ENCODE data around the gene NKX2-1.
"Not testable (repeated sequence)": the region's sequence is repeated elsewhere in the genome, so short reads cannot be mapped to it uniquely, and the experiment has no call there.

Gene NKX2-1

GRCh38 chr14:36505181-36505815 is 14.7 kb downstream of the NKX2-1 start:
- DNase-seq, result peak; percentile 70

- DNase-seq, result peak; percentile 78
Observed at GRCh38 chr14:36504771-36505175, 15.3 kb downstream of the NKX2-1 start.

GRCh38 chr14:36503771-36504741 is 16.0 kb downstream of the NKX2-1 start:
- peak; percentile 93 for DNase-seq

- peak; percentile 100 for DNase-seq
Observed at GRCh38 chr14:36502558-36503508, 17.2 kb downstream of the NKX2-1 start.

- peak; percentile 98 for DNase-seq
Observed at GRCh38 chr14:36498938-36499337, 21.1 kb downstream of the NKX2-1 start.

- DNase-seq, result no peak
Observed at GRCh38 chr14:36496346-36496745, 23.7 kb downstream of the NKX2-1 start.

GRCh38 chr14:36495666-36496065 is 24.4 kb downstream of the NKX2-1 start:
- DNase-seq, result peak; percentile 96

GRCh38 chr14:36493761-36494160 is 26.3 kb downstream of the NKX2-1 start:
- peak; percentile 91 for DNase-seq

- no peak for DNase-seq
Observed at GRCh38 chr14:36485773-36486172, 34.3 kb downstream of the NKX2-1 start.

GRCh38 chr14:36479344-36479743 is 40.7 kb downstream of the NKX2-1 start:
- no peak for DNase-seq

GRCh38 chr14:36478782-36479181 is 41.2 kb downstream of the NKX2-1 start:
- DNase-seq, result no peak

GRCh38 chr14:36477266-36477665 is 42.8 kb downstream of the NKX2-1 start:
- DNase-seq, result no peak

GRCh38 chr14:36476061-36476460 is 44.0 kb downstream of the NKX2-1 start:
- not testable (repeated sequence) for DNase-seq

GRCh38 chr14:36474593-36474992 is 45.4 kb downstream of the NKX2-1 start:
- DNase-seq, result no peak

- DNase-seq, result no peak
Observed at GRCh38 chr14:36471431-36471830, 48.6 kb downstream of the NKX2-1 start.

GRCh38 chr14:36467332-36467731 is 52.7 kb downstream of the NKX2-1 start:
- no peak for DNase-seq
